Hematopoietic multipotent progenitor cell treated with erythropoietin and hydrocortisone succinate and interleukin-3 and kit ligand, for 6 days (in vitro differentiated cells): Measurements from ENCODE around the gene GNAQ.

Experiments
- DNase-seq: peaks from one replicate; pipeline ENCODE4 v3.0.0-alpha.2; 2015

GNAQ gene

GRCh38 chr9:78000221-78000620 is 31.4 kb downstream of the GNAQ start:
- DNase-seq, result no peak

GRCh38 chr9:77999231-77999631 is 32.4 kb downstream of the GNAQ start:
- no peak for DNase-seq

- DNase-seq, result peak; percentile 75
Observed at GRCh38 chr9:77997611-77998284, 33.9 kb downstream of the GNAQ start.

DNA sequence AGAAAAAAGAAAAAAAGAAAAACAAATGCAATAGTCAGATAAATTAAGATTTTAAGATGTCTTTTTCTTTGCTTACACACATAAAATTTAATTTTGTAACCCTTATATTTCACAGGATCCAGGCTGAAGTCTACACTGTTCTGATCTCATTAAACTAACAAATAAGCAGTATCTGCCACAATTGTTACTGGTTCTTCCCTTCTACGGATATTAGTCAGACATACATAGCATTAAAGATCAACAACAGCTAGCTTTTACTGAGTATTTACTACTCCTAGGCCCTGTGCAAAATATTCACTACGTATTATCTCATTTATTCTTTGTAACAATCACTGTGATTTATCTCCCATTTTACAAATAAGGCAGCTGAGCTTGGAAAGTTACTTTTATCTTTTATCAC is 34.9 kb downstream of the GNAQ start:
- DNase-seq, result no peak

- no peak for DNase-seq
Observed at GRCh38 chr9:77991191-77991590, 40.4 kb downstream of the GNAQ start.

DNA sequence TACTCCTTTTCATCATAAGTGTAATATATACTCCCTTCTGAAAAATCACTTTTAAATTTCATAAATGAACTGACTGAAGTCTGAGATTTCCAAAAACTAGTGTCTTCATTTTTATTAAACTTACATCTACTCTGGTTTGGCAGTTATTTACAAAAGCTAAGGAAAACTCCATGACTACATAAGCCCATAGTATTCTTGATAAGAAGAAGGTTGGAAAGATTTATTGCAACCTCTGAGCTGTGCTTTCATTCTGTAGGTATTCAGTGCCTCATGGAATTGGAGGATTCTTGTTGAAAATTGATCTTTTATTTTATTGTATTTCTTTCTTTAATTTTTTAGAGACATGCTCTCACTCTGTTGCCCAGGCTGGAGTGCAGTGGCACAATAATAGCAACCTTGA is 41.7 kb downstream of the GNAQ start:
- DNase-seq, result no peak

GRCh38 chr9:77989458-77989857 is 42.2 kb downstream of the GNAQ start:
- no peak for DNase-seq

DNA sequence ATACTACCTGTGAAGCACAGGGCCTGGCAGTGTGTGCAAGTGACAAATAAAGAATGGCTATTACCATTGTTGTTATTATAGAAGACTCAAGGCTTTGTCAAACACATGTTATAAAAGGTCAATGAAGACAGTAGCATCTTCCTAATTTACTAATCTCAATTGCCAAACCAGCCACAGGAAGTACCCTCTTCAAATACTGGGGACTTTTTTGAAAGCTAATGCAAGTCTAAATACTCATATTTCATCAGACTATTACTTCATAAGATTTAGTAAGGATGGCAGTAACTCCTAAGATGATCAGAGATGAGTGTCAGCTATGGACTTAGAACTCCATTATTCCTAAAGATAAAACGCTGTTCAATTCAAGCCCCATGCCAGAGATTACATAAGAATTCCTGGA is 43.0 kb downstream of the GNAQ start:
- DNase-seq, result no peak

DNA sequence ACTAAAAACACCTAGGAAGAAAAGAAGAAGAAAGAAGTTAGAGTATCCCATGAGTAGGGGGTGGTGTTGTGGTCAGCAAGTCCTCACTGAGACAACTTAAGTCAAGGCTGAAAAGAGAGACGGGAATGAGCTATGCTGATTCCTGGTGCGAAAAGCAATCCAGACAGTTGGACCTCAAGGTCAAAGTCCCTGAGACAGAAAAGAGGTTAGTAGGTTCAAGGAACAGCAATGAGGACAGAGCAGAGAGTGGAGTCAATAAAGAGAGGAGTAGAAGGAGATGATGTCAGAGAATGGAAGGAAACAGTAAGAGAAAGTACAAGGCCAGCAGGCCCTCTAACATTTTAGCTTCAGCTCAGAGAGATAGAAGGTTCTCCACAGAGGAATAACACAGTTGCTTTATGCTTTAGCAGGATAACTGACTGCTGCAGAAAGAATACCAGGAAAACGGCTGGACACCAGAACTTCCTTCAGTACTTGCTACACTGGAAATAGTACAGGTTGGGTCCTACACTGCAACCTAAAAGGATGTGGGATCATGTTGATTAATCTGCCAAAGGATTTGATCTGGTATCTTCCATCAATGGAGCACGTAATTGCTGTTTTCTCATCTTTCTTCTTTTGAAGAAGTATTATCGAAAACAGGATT is 43.6 kb downstream of the GNAQ start:
- DNase-seq, result no peak

DNA sequence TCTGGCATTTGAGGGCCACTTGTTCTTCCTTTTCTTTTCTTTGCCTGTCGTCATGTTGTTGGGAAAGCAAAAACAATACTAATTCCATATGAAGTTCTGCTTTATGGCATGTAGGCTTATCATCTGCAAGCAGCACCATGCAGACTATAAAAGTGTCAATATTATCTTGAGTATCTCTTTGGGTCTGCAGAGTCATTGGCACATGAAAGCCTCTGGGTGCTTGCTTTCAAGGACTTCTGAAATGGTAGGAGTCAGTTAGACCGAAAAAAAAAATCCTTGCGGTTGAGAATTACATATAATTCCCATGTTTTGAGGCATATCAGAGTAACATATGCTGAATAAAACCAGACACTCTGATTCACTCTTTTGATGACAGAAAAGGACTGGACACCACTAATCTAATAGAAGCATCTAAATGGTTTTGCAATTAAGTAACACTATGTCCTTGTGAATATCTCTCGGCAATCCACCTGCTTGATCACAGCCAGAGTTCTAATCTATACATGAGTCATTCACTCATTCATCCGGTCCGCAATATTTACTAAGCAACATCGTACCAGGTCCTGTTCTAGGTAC is 44.4 kb downstream of the GNAQ start:
- DNase-seq, result peak; percentile 92

DNA sequence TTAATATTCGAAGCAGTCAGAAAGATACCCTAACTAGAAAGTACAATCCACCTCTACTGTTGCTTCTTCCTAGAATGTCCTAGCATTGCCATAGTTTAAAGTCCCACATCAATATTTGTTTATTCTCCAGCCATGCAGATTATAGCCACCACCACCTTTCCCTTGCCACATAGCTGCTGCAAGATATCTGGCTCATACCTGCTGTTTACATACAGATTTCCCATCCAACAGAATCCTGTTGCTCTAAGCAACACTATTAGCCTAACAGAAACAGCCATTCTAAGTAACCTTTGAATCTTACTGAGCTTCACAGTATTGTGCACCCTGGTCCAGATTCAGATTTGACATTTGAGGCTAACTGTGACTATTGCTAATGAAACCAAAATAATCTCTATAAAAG is 45.6 kb downstream of the GNAQ start:
- no peak for DNase-seq

GRCh38 chr9:77983320-77983662 is 48.3 kb downstream of the GNAQ start:
- no peak for DNase-seq

DNA sequence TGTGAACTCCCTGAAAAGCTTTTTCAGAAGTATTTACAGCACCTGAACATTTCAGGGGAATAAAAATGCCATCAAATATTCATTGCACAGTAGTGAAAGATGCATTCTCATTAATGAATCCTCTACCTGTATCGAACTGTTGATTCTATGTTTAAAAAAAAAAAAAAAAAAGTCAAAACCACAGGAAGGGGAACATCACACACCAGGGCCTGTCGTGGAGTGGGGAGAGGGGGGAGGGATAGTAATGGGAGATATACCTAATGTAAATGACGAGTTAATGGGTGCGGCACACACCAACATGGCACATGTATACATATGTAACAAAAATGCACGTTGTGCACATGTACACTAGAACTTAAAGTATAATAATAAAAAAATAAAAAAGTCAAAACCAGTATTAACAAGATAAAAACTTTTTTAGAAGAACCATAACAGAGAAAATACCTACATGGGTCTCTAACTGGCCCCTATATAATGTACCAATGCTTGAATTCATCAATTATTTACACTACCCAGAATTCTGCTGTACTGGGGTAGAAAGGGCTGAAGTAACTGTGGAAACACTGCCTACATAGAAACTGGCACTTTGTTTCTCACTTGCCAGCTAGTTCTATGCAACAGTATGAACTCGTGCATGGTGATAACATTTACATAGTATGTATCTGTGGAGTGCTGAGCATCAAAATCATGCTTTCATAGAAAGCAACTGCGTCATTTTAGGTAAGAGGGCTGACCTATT is 48.9 kb downstream of the GNAQ start:
- DNase-seq, result no peak

DNA sequence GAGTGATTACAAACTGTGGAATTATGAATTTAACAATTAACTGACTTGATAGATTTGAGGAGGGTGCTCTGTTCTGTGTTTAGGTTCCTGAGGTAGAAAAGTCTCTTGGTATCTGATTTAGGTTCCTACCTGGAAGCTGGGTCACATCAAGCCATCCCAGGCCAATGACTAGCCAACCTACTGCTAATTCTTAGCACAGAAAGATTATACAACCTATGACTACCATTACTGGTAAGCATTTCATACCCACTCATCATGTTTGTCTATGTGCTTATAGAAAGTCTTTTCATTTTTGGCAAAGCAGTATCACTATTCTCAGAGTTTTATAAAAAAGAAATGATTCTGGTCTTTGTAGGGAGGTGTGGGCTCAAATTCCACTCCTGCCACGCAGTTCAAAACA is 49.7 kb downstream of the GNAQ start:
- DNase-seq, result no peak

DNA sequence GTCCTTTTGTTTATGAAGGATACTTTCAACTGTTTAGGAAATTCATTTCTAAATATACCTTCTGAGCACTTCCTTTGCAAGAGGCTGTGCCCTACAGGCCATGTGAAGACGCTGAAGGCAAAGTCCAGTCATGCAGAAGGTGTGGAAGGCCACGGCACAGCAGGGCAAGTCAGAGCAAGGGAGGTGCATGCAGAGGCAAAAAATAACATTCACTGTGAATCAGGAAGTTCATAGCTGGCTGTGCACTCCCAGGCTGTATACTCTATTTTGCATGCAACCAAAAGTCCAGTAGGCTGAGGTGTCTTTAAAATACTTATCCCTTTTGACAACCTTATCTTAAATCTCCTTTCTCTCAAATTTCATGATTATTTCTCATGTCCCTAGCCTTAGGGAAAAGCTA is 50.3 kb downstream of the GNAQ start:
- peak; percentile 64 for DNase-seq

DNA sequence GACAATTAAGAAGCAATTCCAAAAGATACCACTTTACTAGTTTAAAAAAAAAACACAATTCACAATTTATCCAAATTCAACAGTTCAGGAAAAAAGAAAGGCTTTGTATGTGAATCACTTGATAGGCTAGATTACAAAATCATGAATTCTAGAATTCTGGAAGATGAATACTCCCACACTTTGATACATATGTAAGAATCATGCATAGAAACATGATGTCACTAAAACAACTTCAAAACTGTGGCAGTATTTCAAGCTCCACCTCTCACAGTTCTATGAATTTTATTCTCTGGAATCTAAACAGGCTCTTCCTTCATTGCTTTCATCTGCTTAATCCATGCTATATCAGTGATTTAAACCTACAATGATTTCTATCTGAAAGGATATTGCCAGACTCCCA is 51.0 kb downstream of the GNAQ start:
- DNase-seq, result no peak

DNA sequence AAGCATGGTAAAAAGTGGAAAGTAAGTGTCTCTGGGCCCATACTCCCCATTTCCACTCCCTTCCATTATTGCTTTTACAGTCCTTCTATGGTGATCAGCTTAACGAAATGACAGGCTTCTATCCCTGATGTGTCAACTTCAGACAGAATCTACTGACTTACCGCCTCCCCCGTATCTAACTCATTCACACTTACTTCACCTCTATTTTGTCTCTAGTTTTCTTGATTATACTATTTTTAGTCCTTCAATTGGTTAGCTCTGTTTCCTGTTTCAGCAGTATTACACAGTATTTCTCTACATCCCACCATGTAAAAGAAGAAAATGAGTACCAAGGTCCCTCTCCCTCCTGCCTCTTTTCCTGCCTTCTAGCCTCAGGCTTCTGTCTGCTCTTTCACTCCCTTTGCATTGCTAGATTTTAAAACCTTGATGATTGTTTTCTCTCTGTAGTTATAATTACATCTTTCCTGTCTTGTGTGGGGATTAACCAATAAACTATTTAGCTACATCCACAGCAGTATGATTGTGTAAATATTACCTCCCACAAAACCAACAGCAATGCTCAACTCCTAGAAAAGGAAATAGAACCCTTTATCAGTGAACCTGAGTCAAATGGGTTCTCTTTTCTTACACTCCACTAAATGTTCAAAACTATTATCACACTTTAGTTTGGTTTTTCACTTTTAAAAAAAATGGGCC is 53.4 kb downstream of the GNAQ start:
- peak; percentile 55 for DNase-seq

GRCh38 chr9:77977210-77977611 is 54.4 kb downstream of the GNAQ start:
- DNase-seq, result peak; percentile 82

GRCh38 chr9:77975806-77976205 is 55.8 kb downstream of the GNAQ start:
- DNase-seq, result peak; percentile 84

GRCh38 chr9:77975036-77975435 is 56.6 kb downstream of the GNAQ start:
- DNase-seq, result no peak

DNA sequence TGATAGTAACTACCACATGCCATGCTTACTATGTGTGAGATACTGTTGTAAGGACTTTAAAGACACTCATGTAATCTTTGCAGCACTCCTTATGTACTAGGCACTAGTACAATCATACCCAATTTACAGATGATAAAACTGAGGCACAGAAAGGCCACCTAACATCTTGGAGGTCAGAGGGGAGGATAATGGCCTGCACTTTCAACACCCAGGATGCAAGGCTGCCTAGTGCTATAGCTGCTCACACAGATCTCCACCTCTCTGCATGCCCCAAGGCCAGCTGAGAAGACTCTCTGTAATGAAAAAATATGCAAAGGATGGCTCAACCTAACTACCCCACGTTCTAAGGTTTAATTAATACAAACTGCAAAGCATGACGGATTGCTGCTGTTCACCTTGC is 57.2 kb downstream of the GNAQ start:
- DNase-seq, result no peak

GRCh38 chr9:77969083-77969482 is 62.5 kb downstream of the GNAQ start:
- no peak for DNase-seq

- DNase-seq, result no peak
Observed at GRCh38 chr9:77968506-77968905, 63.1 kb downstream of the GNAQ start.
